Esophagus muscularis mucosa (tissue), 4 donors: ENCODE results near the gene MAPKAP1.

ENCODE experiments used
- EP300 ChIP-seq: sonication (generic); formaldehyde crosslinking; IDR thresholded peaks from one replicate; pipeline ENCODE4 v1.6.1; 2017; ENCODE audit warnings: antibody characterized with exemption
- POLR2A ChIP-seq: fragments of 450-650 bp; IDR thresholded peaks from one replicate; pipeline ENCODE4 v1.6.1; 2017; ENCODE audit warnings: antibody characterized with exemption, moderate library complexity, mild to moderate bottlenecking, low read depth
- POLR2AphosphoS5 ChIP-seq, 2 donors: sonication (generic); formaldehyde crosslinking; IDR thresholded peaks; one replicate each; pipeline ENCODE4 v1.6.1; 2017; ENCODE audit warnings: antibody characterized with exemption in 2 of 2
- TF ChIP-seq, protein P1 (sequence below), 3 experiments: fragments of 200-600 bp in 2 of 3; fragments of 450-650 bp in 1 of 3; sonication (generic) in 2 of 3; IDR thresholded peaks; one replicate each; pipeline ENCODE4 v1.5.1; 2017 to 2019; ENCODE audit warnings: antibody characterized with exemption in 3 of 3, mild to moderate bottlenecking in 2 of 3, moderate library complexity in 1 of 3

DNA sequence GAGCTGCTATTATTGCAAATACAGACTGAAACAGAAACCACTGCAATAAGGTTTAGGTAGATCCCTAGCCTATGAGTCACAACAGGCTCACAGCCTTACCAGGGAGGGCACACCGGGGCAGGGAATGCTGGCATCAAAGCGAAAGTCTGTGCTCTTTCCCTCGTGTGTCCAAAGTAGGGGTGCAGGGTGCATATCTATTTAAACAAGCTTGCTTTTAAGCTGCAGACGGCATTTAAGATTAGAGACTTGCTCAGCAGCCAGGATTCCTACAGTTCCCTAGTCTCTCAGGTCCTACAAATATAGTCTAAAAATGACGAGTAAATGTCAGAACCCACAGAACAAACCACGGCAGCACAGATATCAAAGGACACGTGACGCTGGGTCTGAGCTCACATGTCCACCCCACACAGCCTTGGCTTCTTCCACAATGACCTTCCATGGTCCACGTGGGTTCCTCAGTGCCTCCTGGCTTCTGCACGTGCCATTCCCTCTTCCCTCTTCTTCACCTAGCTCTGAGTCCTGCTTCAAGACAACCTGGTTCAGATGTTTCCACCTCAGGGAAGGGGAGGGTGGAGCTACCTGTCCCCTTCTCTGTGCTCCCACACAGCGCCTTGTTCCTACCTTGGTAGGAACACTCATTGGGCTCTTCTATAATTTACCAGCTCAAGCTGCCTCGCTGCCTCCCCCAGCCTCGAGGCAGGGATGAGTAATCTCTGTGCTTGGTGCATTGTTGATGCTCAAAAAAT lies 193.2 kb downstream of the MAPKAP1 start:
- TF ChIP-seq, protein P1, sequence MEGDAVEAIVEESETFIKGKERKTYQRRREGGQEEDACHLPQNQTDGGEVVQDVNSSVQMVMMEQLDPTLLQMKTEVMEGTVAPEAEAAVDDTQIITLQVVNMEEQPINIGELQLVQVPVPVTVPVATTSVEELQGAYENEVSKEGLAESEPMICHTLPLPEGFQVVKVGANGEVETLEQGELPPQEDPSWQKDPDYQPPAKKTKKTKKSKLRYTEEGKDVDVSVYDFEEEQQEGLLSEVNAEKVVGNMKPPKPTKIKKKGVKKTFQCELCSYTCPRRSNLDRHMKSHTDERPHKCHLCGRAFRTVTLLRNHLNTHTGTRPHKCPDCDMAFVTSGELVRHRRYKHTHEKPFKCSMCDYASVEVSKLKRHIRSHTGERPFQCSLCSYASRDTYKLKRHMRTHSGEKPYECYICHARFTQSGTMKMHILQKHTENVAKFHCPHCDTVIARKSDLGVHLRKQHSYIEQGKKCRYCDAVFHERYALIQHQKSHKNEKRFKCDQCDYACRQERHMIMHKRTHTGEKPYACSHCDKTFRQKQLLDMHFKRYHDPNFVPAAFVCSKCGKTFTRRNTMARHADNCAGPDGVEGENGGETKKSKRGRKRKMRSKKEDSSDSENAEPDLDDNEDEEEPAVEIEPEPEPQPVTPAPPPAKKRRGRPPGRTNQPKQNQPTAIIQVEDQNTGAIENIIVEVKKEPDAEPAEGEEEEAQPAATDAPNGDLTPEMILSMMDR (IDR thresholded peaks at IDR 0.05): no peak
- no peak for TF ChIP-seq POLR2AphosphoS5 (IDR thresholded peaks at IDR 0.05)
- TF ChIP-seq EP300: no peak
- no peak for TF ChIP-seq POLR2A
